HG03139 (cell line): ENCODE data around the gene DCTN2.
"Not testable (repeated sequence)": the region's sequence is repeated elsewhere in the genome, so short reads cannot be mapped to it uniquely, and the experiment has no call there.

Experiments used
- ATAC-seq: cut with Tn5 transposase; IDR thresholded peaks from one replicate; pipeline ENCODE4 v1.9.1; 2021; ENCODE audit not compliant: unreplicated experiment

Gene DCTN2

DNA sequence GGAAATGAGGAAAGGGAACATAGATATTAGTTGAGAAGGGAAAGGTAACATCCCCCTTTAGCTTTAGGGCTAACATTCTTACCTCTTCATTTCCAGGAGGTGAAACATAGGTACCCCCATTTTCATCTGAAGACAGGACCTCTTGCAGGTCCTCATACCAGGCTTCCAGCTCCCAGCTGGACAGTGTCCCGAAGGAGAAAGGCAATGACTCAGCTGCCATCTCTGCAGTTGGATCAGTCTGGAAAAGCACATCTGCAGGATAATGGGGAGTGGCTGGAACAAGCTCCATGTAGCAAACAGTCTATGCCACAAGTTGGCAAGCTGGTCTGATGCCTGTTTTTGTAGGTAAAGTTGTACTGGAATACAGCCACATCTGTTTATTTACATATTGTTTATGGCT lies 29.8 kb downstream of the DCTN2 start:
- ATAC-seq: no peak

DNA sequence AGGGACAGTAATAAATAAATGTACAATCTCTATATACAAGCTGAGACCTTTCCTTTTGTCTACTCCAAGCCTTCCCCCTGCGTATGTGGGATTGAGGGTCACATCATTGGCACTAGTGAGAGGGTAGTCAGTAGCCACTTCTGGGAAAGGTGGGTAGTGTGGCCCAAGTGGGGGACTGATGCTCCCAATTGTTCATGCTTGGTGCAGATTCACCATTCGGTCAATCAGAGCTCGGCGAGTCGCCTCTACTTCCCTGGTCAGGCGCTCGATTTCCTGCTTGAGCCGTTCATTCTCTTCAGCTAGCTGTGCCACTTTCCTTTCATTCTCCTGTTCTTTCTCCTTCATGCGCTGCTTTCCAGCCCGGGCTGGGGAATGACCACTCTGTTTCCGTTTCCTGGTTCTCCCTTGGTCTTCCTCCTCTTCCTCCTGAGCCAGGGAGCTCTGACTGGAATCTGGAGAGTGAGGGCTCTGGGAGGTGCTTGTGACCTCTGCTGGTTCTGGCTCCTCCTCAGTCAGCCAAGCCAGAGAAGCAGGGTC lies 30.3 kb downstream of the DCTN2 start:
- ATAC-seq: no peak

DNA sequence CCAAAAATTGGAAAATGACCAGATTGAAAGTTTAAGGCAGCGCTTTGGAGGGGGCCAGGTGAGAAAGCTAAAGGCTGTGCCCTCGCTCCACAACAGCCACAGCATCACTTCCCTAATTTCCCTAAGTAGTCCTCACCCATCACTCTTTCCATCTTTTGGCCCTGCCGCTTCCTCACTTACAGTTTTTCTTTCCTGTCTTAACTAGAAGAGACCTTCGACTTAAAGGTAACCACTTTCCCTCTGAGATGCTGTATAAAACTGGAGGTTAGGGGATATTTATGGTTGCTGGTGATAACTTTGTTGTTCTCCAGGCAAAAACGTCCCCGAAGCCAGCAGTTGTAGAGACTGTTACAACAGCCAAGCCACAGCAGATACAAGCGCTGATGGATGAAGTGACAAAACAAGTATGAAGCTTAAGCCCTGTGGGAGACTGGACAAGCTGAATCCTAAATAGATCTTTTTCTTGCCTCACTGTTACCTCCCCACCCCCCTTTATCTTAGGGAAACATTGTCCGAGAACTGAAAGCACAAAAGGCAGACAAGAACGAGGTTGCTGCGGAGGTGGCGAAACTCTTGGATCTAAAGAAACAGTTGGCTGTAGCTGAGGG lies 31.0 kb downstream of the DCTN2 start:
- no peak for ATAC-seq

DNA sequence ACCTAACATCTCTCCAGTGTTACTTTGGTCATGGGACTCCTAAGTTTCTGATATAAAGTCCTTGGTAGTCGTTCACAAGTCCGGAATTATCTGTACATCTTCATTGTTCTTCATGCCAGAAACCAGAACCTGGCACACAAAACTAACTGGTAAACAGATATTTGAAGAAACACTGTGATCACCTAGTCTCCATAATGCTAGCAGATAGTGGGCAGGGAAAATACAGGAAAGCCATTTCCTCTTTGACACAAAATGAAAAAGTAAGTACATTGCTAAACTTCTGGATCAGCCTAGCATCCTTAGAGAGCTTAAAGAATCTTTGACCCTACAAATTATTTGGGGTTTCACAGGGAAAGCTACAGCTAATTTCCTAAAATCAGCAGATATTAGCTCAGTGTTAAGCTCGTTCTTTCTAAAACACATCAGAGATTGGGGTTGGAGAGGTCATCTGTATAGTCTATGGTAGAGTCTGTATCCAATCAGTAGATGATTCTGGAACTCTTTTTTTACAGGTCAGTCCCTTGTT lies 31.5 kb downstream of the DCTN2 start:
- ATAC-seq: no peak

DNA sequence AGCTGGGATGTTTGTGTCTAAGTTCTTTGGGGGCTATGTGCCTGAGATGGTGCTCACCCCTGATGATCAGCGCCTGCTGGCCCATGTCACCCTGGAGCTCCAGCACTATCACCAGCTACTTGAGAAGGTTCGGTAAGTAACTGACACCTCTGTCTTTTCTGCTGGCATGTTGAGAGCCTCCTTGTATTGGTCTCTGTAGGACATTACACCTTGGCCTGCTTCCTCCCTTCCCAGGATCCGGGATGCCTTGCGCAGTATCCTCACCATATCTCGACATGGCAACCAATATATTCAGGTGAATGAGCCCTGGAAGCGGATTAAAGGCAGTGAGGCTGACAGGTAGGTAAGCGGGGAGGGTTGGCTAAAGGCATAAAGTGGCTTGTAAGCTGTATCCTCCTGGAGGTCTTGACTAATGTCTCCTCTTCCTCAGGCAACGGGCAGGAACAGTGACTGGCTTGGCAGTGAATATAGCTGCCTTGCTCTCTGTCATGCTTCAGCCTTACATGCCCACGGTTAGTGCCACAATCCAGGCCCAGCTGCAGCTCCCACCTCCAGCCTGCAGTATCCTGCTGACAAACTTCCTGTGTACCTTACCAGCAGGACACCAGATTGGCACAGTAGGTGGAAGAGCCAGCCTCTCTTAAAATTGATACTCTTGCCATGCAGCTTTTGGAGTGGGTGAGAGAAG lies 32.1 kb downstream of the DCTN2 start:
- no peak for ATAC-seq

DNA sequence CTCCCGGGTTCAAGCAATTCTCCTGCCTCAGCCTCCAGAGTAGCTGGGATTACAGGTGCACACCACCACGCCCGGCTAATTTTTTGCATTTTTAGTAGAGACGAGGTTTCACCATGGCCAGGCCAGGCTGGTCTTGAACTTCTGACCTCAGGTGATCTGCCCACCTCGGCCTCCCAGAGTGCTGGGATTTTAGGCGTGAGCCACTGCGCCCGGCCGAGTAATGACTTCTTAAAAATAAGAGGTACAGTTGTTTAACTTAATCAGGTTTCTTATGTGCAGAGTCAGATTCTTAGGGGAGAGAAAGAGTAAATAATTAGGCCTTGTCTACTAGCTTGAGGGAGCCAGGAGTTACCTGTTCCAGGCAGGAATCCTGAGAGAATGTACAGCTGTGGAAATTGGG lies 32.7 kb downstream of the DCTN2 start:
- not testable (repeated sequence) for ATAC-seq

DNA sequence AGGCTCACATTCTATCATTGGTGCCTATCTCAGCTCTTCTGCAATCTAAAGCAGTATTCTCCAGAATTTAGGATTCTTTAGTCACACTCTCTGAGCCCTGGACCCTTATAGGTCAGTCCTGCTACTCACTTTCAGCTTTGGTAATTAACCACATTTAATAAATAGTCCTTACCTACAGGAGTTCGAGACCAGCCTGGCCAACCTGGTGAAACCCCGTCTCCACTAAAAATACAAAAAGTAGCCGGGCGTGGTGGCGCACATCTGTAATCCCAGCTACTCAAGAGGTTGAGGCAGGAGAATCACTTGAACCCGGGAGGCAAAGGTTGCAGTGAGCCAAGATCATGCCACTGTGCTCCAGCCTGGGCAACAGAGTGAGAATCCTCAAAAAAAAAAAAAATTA lies 33.3 kb downstream of the DCTN2 start:
- ATAC-seq: not testable (repeated sequence)

DNA sequence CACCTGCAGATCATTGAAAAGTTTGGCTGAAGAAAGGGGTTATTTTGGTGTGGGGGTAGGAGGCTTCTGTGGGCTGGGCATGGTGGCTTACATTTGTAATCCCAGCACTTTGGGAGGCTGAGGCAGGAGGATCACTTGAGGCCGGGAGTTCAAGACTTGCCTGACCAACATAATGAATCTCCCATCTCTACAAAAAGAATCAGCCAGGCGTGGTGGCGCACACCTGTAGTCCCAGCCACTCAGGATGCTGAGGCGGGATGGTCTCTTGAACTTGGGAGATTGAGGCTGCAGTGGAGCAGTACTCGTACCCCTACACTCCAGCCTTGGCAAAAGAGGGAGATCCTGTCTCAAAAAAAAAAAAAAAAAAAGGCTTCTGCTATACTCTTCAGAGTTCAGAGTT lies 33.7 kb downstream of the DCTN2 start:
- no peak for ATAC-seq

DNA sequence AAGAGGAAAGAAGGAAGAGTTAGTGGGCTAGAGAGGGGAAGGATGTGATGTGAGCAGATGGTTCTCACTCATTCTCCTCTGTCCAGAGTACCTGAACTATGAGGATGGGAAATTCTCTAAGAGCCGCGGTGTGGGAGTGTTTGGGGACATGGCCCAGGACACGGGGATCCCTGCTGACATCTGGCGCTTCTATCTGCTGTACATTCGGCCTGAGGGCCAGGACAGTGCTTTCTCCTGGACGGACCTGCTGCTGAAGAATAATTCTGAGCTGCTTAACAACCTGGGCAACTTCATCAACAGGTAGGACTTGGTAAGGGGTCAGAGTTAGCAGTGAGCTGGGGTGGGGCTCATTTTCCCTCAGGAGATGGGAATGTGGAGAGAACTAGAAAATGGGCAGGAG lies 34.3 kb downstream of the DCTN2 start:
- ATAC-seq: no peak

DNA sequence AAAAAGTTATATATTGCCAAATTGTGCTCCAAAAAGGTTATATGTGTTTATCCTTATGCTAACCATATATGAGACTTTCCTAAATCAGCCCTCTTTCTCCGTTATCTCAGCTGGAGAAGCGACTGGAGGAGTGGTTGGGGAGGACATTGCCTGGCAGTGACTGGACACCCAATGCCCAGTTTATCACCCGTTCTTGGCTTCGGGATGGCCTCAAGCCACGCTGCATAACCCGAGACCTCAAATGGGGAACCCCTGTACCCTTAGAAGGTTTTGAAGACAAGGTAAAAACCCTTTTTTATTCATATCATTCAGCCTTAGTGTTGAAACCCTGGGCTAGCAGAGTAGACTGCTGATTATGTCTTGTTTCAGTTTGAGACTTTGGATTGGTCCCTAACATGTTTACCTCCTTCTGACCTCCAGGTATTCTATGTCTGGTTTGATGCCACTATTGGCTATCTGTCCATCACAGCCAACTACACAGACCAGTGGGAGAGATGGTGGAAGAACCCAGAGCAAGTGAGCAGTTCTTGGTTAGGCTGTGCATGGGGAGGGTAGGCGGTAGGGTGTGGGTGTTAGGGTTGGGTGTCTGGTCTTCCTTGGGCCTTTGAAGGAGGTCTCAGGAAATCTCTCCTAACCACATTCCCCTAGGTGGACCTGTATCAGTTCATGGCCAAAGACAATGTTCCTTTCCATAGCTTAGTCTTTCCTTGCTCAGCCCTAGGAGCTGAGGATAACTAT lies 35.2 kb downstream of the DCTN2 start:
- no peak for ATAC-seq

DNA sequence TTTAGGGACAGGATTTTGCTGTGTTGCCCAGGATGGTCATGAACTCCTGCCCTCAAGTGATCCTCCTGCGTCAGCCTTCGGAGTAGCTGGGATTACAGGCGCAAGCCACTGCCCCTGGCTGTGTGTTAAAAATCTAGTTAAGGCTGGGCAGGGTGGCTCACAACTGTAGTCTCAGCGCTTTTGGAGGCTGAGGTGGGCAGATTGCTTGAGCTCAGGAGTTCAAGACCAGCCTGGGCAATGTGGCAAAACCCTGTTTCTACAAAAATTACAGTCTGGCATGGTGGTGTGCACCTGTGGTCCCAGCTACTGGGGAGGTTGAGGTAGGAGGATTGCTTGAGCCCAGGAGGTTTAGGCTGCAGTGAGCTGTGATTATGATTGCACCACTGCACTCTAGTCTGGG lies 35.8 kb downstream of the DCTN2 start:
- no peak for ATAC-seq

DNA sequence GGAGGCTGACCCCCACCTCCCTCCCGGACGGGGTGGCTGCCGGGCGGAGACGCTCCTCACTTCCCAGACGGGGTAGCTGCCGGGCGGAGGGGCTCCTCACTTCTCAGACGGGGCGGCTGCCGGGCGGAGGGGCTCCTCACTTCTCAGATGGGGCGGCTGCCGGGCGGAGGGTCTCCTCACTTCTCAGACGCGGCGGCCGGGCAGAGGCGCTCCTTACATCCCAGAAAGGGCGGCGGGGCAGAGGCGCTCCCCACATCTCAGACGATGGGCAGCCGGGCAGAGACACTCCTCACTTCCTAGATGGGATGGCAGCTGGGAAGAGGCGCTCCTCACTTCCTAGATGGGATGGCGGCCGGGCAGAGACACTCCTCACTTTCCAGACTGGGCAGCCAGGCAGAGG lies 39.2 kb downstream of the DCTN2 start:
- not testable (repeated sequence) for ATAC-seq

DNA sequence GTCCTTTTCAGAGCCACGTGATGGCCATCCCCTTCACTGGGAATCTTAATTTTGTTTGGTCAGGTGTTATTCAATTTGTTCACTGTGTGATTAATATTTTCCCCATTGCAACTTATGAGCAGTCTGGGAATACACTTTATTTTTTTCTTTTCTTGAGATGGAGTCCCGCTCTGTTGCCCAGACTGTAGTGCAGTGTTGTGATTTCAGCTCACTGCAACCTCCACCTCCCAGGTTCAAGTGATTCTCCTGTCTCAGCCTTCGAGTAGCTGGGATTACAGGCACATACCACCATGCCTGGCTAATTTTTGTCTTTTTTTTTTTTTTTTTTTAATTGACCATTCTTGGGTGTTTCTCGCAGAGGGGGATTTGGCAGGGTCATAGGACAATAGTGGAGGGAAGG lies 40.5 kb downstream of the DCTN2 start:
- ATAC-seq: not testable (repeated sequence)

DNA sequence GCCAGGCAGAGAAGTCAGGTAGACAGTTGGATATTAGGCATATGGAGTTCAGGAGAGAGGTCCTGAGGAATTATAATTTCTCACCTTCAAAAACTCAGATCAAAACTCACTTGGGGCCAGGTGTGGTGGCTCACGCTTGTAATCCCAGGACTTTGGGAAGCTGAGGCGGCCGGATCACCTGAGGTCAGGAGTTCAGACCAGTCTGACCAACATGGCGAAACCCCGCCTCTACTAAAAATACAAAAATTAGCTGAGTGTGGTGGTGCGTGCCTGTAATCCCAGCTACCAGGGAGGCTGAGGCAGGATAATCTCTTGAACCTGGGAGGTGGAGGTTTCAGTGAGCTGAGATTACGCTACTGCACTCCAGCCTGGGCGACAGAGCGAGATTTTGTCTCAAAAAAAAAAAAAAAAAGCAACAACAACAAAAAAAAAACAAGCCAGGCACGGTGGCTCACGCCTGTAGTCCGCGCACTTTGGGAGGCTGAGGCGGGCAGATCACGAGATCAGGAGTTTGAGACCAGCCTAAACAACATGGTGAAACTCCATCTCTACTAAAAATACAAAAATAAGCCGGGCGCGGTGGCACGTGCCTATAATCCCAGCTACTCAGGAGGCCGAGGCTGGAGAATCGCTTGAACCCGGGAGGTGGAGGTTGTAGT lies 44.6 kb downstream of the DCTN2 start:
- not testable (repeated sequence) for ATAC-seq

DNA sequence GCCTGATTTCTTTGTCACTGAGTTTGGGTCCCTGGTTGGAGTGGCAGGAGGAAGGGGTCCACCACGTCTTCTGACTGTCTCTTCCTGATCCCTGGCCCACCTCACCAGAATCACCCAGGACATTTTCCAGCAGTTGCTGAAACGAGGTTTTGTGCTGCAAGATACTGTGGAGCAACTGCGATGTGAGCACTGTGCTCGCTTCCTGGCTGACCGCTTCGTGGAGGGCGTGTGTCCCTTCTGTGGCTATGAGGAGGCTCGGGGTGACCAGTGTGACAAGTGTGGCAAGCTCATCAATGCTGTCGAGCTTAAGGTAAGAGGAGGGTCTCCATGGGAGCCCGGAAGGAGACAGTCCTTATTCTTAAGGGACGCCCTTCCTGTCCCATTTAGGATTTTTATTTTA lies 46.8 kb downstream of the DCTN2 start:
- no peak for ATAC-seq

DNA sequence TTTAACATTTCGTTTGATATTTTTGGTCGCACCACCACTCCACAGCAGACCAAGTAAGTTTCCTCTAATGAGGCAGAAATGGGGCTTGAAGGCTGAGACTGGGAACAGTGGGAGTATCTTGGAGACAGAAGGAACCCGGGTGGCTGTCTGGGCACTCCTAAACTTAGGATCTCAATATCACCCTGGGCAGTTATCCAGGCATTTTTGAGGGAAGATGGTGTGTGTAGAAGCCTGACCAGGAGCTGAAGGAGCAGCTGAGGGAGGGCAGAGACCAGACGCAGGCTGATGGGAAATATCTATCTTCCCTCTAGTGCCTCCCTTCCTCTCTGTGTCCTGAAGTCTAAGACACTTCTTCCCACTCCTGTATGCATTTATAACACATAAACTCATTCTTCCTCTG lies 48.4 kb downstream of the DCTN2 start:
- ATAC-seq: no peak

DNA sequence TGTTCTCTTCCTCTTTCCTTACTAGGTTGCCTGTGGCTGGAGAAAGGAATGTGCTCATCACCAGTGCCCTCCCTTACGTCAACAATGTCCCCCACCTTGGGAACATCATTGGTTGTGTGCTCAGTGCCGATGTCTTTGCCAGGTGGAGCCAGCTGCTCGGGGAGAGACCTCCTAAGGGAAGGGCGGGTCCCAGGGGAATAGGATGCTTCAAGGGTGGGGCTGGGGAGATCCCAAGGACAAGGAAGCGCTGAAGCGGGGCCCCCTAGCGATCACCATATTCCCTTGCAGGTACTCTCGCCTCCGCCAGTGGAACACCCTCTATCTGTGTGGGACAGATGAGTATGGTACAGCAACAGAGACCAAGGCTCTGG lies 48.9 kb downstream of the DCTN2 start:
- ATAC-seq: no peak

DNA sequence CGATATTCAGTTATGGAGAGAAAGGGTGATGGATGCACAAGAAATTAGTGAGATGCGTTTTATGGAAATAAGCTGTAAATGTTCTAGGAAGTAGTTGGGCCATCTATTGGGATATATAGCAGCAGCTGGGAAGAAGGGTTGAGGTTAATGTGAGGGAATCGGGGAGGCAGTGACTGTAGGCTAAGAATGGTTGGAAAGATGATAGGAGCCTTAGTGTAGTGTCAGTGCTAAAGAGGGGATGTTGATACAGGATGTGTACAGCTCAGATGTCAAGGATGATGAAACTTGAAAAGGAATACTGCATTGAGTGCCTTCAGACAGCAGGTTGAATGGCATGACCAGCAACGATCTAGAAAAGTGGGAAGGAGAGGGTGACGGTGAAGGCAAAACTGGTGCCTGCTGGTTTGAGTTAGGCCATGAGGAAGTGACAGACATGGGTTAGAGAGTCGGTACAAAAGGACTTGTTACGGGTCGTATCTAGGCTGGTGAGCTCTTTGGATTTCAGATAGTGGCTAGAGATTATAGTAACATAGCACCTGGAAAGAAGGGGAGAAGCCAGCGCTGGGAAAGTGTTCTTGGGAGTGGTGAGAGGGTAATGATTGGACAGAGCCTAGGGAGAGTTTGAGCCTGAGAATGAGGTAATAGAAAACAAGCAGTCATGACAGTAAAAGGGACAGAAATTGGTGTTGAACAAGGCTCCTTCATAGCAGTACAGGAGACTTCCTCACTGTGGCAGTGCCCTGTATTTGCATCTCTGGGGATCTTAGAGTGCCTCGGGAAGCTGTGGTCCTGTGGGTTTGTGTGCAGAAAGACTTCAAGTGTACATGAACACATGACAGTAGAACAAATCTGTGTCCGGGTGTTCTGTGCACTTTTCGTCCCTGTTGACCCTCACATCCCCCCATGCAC lies 49.5 kb downstream of the DCTN2 start:
- ATAC-seq: no peak

DNA sequence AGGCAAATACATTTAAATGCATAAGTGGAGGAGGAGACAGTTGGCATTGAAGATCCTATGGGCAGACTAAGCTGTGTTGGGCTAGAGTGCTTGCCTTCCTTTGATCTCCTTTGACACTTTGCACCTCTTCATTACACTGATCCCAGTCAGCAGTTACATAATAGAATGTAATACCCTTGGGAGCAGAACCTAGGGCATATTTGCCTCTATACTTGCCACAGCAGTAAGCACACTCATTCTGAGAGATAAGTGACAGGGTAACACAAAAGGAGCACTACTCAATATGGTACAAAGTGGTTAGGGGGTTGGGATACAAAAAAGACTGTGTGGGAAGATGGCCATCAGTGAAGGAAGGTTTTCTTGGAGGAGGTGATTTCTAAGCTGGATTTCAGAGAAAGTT lies 50.2 kb downstream of the DCTN2 start:
- ATAC-seq: no peak

DNA sequence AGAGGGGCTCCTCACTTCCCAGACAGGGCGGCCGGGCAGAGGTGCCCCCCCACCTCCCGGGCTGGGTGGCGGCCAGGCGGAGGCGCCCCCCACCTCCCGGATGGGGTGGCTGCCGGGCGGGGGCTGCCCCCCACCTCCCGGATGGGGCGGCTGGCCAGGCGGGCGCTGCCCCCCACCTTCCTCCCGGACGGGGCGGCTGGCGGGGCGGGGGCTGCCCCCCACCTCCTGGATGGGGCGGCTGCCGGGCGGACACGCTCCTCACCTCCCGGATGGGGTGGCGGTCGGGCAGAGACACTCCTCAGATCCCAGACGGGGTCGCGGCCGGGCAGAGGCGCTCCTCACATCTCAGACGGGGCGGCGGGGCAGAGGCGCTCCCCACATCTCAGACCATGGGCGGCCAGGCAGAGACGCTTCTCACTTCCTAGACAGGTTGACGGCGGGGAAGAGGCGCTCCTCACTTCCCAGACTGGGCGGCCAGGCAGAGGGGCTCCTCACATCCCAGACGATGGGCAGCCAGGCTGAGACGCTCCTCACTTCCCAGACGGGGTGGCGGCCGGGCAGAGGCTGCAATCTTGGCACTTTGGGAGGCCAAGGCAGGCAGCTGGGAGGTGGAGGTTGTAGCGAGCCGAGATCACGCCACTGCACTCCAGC lies 51.8 kb downstream of the DCTN2 start:
- ATAC-seq: not testable (repeated sequence)
